Activated naive CD8-positive, alpha-beta T cell treated with anti-CD3 and anti-CD28 coated beads, Interleukin-2, amount 10 ng/mL, durations not matched to agents 7 days and 5 days (primary cell): ENCODE data around the gene USP32. TPM values are rescaled to one million over a fixed set of nuclear protein-coding genes. Genes with fewer than 3 reads are reported as not detected.
A peak's percentile ranks its signal among the peaks of the same experiment; 100 is the strongest.

Experiments used
- ATAC-seq: fragments of 150-1000 bp; cut with Tn5 transposase; one replicate; pipeline ENCODE4 v1.10.0; 2021; ENCODE audit warnings: low read depth, moderate library complexity
- POLR2A ChIA-PET: fragments of 350-600 bp; sonication (Branson Sonifier 250); formaldehyde crosslinking; loops from one replicate; lab custom pipeline; 2021; ENCODE audit warnings: antibody characterized with exemption; lab: Charles Lee
- DNase-seq: peaks from one replicate; pipeline ENCODE4 v3.0.0; 2021
- H3K27ac Mint-ChIP-seq: one replicate; pipeline ENCODE4 v1.8.0; 2022; ENCODE audit warnings: mild to moderate bottlenecking, mixed read lengths
- H3K27me3 Mint-ChIP-seq: one replicate; pipeline ENCODE4 v1.8.0; 2022; ENCODE audit warnings: mild to moderate bottlenecking, moderate library complexity, mixed read lengths
- H3K36me3 Mint-ChIP-seq: one replicate; pipeline ENCODE4 v1.8.0; 2021; ENCODE audit warnings: mild to moderate bottlenecking, mixed read lengths
- H3K4me1 Mint-ChIP-seq: one replicate; pipeline ENCODE4 v1.8.0; 2021; ENCODE audit warnings: mixed read lengths
- H3K4me3 Mint-ChIP-seq: one replicate; pipeline ENCODE4 v1.8.0; 2022; ENCODE audit warnings: mild to moderate bottlenecking, moderate library complexity, mixed read lengths
- H3K9me3 Mint-ChIP-seq: one replicate; pipeline ENCODE4 v1.8.0; 2021; ENCODE audit warnings: mixed read lengths
- total RNA-seq, 2 experiments: library from RNA; stranded (reverse); gene quantifications; one replicate each; pipeline ENCODE4 v1.2.3, GENCODE V29; 2021

Gene USP32
- total RNA-seq, 2 experiments from 2014 or later: 37.0 to 38.5 TPM

GRCh38 chr17:60311936-60312335 lies 80.0 kb downstream of the USP32 start:
- Mint-ChIP-seq H3K4me3 (no peak overlapping the region), H3K9me3 (no peaks in the 10 kb centered on the region), H3K36me3 (peaks cover 25% of the 10 kb centered on the region), H3K27ac (no peak overlapping the region), H3K4me1 (peaks cover 10% of the 10 kb centered on the region), H3K27me3 (no peaks in the 10 kb centered on the region)
- DNase-seq (no peak), ATAC-seq (no peak)
- POLR2A ChIA-PET: no interaction called here

- Mint-ChIP-seq H3K4me1 (peaks cover 10% of the 10 kb centered on the region), H3K27me3 (no peaks in the 10 kb centered on the region), H3K4me3 (no peak overlapping the region), H3K27ac (no peak overlapping the region), H3K36me3 (peaks cover 25% of the 10 kb centered on the region), H3K9me3 (no peaks in the 10 kb centered on the region)
- ATAC-seq: no peak
- DNase-seq: no peak
- POLR2A ChIA-PET: no interaction called here
Measured at GRCh38 chr17:60311186-60311585, 80.7 kb downstream of the USP32 start.

- Mint-ChIP-seq H3K4me1 (peaks cover 11% of the 10 kb centered on the region), H3K4me3 (peak overlapping the region; percentile 37)
Measured at GRCh38 chr17:60305141-60305540, 86.8 kb downstream of the USP32 start.

GRCh38 chr17:60304502-60304901 lies 87.4 kb downstream of the USP32 start:
- H3K4me3 Mint-ChIP-seq: no peak overlapping the region
- POLR2A ChIA-PET: interaction anchor here (0.6 kb wide), 2 partner anchors 34 kb away, joined by 4 to 5 read pairs; no protein-coding TSS in a partner anchor
- no peaks in the 10 kb centered on the region for H3K27me3 Mint-ChIP-seq
- DNase-seq (no peak), ATAC-seq (no peak)
- no peaks in the 10 kb centered on the region for H3K9me3 Mint-ChIP-seq
- peaks cover 11% of the 10 kb centered on the region for H3K4me1 Mint-ChIP-seq
- no peak overlapping the region for H3K27ac Mint-ChIP-seq
- peaks cover 28% of the 10 kb centered on the region for H3K36me3 Mint-ChIP-seq

More at GRCh38 chr17:60305141-60305540, 86.8 kb downstream of the USP32 start:
- peaks cover 31% of the 10 kb centered on the region for H3K36me3 Mint-ChIP-seq
- ATAC-seq: peak; percentile 97
- DNase-seq: no peak
- peak overlapping the region; percentile 71 for H3K27ac Mint-ChIP-seq
- POLR2A ChIA-PET: interaction anchor here (0.5 to 0.6 kb wide), 2 partner anchors 34 to 200 kb away, joined by 3 to 5 read pairs; no protein-coding TSS in a partner anchor
- no peaks in the 10 kb centered on the region for H3K9me3 Mint-ChIP-seq
- no peaks in the 10 kb centered on the region for H3K27me3 Mint-ChIP-seq

GRCh38 chr17:60303406-60304099 lies 88.4 kb downstream of the USP32 start:
- Mint-ChIP-seq H3K27ac (no peak overlapping the region), H3K27me3 (no peaks in the 10 kb centered on the region), H3K4me1 (peaks cover 11% of the 10 kb centered on the region), H3K9me3 (no peaks in the 10 kb centered on the region), H3K36me3 (peaks cover 23% of the 10 kb centered on the region), H3K4me3 (no peak overlapping the region)
- POLR2A ChIA-PET: interaction anchor here (0.6 kb wide), 1 partner anchor 33 kb away, joined by 4 read pairs; no protein-coding TSS in a partner anchor
- ATAC-seq (no peak), DNase-seq (no peak)

GRCh38 chr17:60301649-60302048 lies 90.3 kb downstream of the USP32 start:
- DNase-seq: no peak
- POLR2A ChIA-PET: no interaction called here
- Mint-ChIP-seq H3K27ac (no peak overlapping the region), H3K27me3 (no peaks in the 10 kb centered on the region), H3K36me3 (peaks cover 16% of the 10 kb centered on the region), H3K9me3 (no peaks in the 10 kb centered on the region), H3K4me3 (no peak overlapping the region), H3K4me1 (peaks cover 10% of the 10 kb centered on the region)
- no peak for ATAC-seq

GRCh38 chr17:60300949-60301348 lies 91.0 kb downstream of the USP32 start:
- POLR2A ChIA-PET: no interaction called here
- Mint-ChIP-seq H3K4me1 (peaks cover 10% of the 10 kb centered on the region), H3K27me3 (no peaks in the 10 kb centered on the region), H3K36me3 (peaks cover 16% of the 10 kb centered on the region), H3K27ac (no peak overlapping the region), H3K9me3 (no peaks in the 10 kb centered on the region), H3K4me3 (no peak overlapping the region)
- no peak for ATAC-seq
- no peak for DNase-seq

GRCh38 chr17:60300011-60300410 lies 91.9 kb downstream of the USP32 start:
- POLR2A ChIA-PET: no interaction called here
- Mint-ChIP-seq H3K27me3 (no peaks in the 10 kb centered on the region), H3K9me3 (no peaks in the 10 kb centered on the region), H3K4me3 (no peak overlapping the region), H3K4me1 (peaks cover 6% of the 10 kb centered on the region), H3K36me3 (peaks cover 13% of the 10 kb centered on the region), H3K27ac (no peak overlapping the region)
- ATAC-seq (no peak), DNase-seq (no peak)

GRCh38 chr17:60297760-60298401 lies 94.1 kb downstream of the USP32 start:
- Mint-ChIP-seq H3K9me3 (no peaks in the 10 kb centered on the region), H3K4me3 (no peak overlapping the region), H3K4me1 (no peaks in the 10 kb centered on the region), H3K27ac (no peak overlapping the region), H3K36me3 (peaks cover 7% of the 10 kb centered on the region), H3K27me3 (no peaks in the 10 kb centered on the region)
- DNase-seq: no peak
- POLR2A ChIA-PET: no interaction called here
- ATAC-seq: no peak

- Mint-ChIP-seq H3K36me3 (peaks cover 12% of the 10 kb centered on the region), H3K27ac (no peak overlapping the region), H3K4me3 (no peak overlapping the region), H3K4me1 (no peaks in the 10 kb centered on the region), H3K9me3 (no peaks in the 10 kb centered on the region), H3K27me3 (no peaks in the 10 kb centered on the region)
- ATAC-seq (no peak), DNase-seq (no peak)
- POLR2A ChIA-PET: no interaction called here
Measured at GRCh38 chr17:60296177-60296576, 95.8 kb downstream of the USP32 start.

- Mint-ChIP-seq H3K4me3 (no peak overlapping the region), H3K27ac (no peak overlapping the region), H3K9me3 (no peaks in the 10 kb centered on the region), H3K36me3 (peaks cover 13% of the 10 kb centered on the region), H3K27me3 (no peaks in the 10 kb centered on the region), H3K4me1 (no peaks in the 10 kb centered on the region)
- DNase-seq (no peak), ATAC-seq (no peak)
- POLR2A ChIA-PET: no interaction called here
Measured at GRCh38 chr17:60293580-60294335, 98.2 kb downstream of the USP32 start.

- H3K27me3 Mint-ChIP-seq: no peaks in the 10 kb centered on the region
- no peak for ATAC-seq
- no peak overlapping the region for H3K4me3 Mint-ChIP-seq
- POLR2A ChIA-PET: no interaction called here
- peaks cover 13% of the 10 kb centered on the region for H3K36me3 Mint-ChIP-seq
- H3K4me1 Mint-ChIP-seq: no peaks in the 10 kb centered on the region
- no peaks in the 10 kb centered on the region for H3K9me3 Mint-ChIP-seq
- no peak overlapping the region for H3K27ac Mint-ChIP-seq
- DNase-seq: no peak
Measured at GRCh38 chr17:60292697-60293096, 99.2 kb downstream of the USP32 start.

- peaks cover 3% of the 10 kb centered on the region for H3K36me3 Mint-ChIP-seq
- H3K9me3 Mint-ChIP-seq: no peaks in the 10 kb centered on the region
- H3K27ac Mint-ChIP-seq: no peak overlapping the region
- DNase-seq: no peak
- H3K27me3 Mint-ChIP-seq: no peaks in the 10 kb centered on the region
- POLR2A ChIA-PET: no interaction called here
- no peak overlapping the region for H3K4me3 Mint-ChIP-seq
- H3K4me1 Mint-ChIP-seq: peaks cover 3% of the 10 kb centered on the region
- no peak for ATAC-seq
Measured at GRCh38 chr17:60284709-60285108, 107.2 kb downstream of the USP32 start.
